Thyroid gland (tissue), 4 donors: ENCODE measurements around the gene KCNMA1. TPM values are rescaled to one million over a fixed set of nuclear protein-coding genes. Genes with fewer than 3 reads are reported as not detected.

Experiments
- DNase-seq, 2 donors: peaks; one replicate each; pipeline ENCODE4 v3.0.0-alpha.2; 2019
- H3K27ac ChIP-seq, 3 donors: fragments of 200-600 bp; sonication (generic); 1 replicate in 2 of 3; 2 replicates in 1 of 3; pipeline ENCODE4 v1.5.1; 2016 to 2019; ENCODE audit warnings: mild to moderate bottlenecking in 1 of 3, moderate library complexity in 1 of 3
- H3K27me3 ChIP-seq: fragments of 200-600 bp; sonication (generic); one replicate; pipeline ENCODE4 v1.5.1; 2019
- H3K36me3 ChIP-seq, 2 donors: fragments of 200-600 bp; sonication (generic); one replicate each; pipeline ENCODE4 v1.5.1; 2016 to 2019
- H3K4me1 ChIP-seq, 2 donors: fragments of 200-600 bp; sonication (generic); one replicate each; pipeline ENCODE4 v1.5.1; 2017 to 2019
- H3K4me3 ChIP-seq, 3 donors: fragments of 200-600 bp; sonication (generic); replicated peaks in 1 of 3; 1 replicate in 2 of 3; 2 replicates in 1 of 3; pipeline ENCODE4 v1.5.1; 2016; ENCODE audit warnings: mild to moderate bottlenecking in 1 of 3
- H3K9me3 ChIP-seq: fragments of 200-600 bp; sonication (generic); one replicate; pipeline ENCODE4 v1.5.1; 2017
- POLR2A ChIP-seq, 2 donors: fragments of 450-650 bp; IDR thresholded peaks; one replicate each; pipeline ENCODE4 v1.6.1; 2017; ENCODE audit warnings: antibody characterized with exemption in 2 of 2, mild to moderate bottlenecking in 2 of 2, moderate library complexity in 1 of 2
- WGBS, 2 donors: methylation state at CpG; one replicate each; pipeline ENCODE4 v1.1.5; 2017; 5-methylcytosine and 5-hydroxymethylcytosine counted together
- intact Hi-C: fragments of 100-400 bp; cut with DNase I; formaldehyde crosslinking; loops from one replicate; pipeline ENCODE4 v1.15.1; 2023
- total RNA-seq, 4 donors: library from RNA; depleted of rRNA; stranded (reverse); fragments of >200 nt; gene quantifications; one replicate each; pipeline ENCODE4 v1.2.3, GENCODE V29; 2016
- TF ChIP-seq, protein P1 (sequence below), 6 experiments: fragments of 200-600 bp in 3 of 6; fragments of 450-650 bp in 3 of 6; sonication (generic) in 3 of 6; IDR thresholded peaks; one replicate each; pipeline ENCODE4 v1.5.1; 2016 to 2019; ENCODE audit warnings: antibody characterized with exemption in 6 of 6, mild to moderate bottlenecking in 2 of 6, inconsistent platforms in 1 of 6, moderate library complexity in 1 of 6

KCNMA1 gene
- total RNA-seq, 4 donors from 2014 or later, result 2.5 to 5.1 (median 3.6) TPM

DNA sequence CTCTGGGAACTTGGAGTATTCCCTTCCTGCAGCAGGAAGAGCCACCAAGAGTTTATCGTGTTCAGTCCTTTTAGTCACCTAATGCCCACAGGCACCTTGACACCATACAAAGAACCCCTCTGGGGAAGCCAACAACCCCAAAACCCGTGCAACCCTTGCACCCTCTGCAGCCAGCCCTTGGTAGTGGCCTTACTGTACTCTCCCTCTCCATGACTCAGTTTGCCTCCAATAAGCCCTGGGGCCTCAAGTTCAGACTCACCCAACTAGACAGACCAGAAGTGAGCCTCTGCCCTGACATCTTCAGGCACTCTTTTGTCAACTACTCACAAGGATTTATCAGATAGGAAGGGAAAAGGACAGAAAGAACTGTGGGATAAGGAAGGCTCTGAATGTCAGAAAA, 30.9 kb downstream of the KCNMA1 start:
- no peaks in the 10 kb centered on the region for H3K9me3 ChIP-seq
- intact Hi-C loops, result no loop called here
- no peaks in the 10 kb centered on the region for H3K27me3 ChIP-seq
- 76 to 90% methylated on average over 2 of the region's 2 CpGs for WGBS, 2 donors
- H3K36me3 ChIP-seq, result no peaks in the 10 kb centered on the region
- no peak for DNase-seq
- H3K27ac ChIP-seq, result no peak overlapping the region
- no peak overlapping the region for H3K4me3 ChIP-seq
- H3K4me1 ChIP-seq, result no peaks in the 10 kb centered on the region
- no peak for TF ChIP-seq POLR2A (IDR thresholded peaks at IDR 0.05)
- TF ChIP-seq, protein P1, sequence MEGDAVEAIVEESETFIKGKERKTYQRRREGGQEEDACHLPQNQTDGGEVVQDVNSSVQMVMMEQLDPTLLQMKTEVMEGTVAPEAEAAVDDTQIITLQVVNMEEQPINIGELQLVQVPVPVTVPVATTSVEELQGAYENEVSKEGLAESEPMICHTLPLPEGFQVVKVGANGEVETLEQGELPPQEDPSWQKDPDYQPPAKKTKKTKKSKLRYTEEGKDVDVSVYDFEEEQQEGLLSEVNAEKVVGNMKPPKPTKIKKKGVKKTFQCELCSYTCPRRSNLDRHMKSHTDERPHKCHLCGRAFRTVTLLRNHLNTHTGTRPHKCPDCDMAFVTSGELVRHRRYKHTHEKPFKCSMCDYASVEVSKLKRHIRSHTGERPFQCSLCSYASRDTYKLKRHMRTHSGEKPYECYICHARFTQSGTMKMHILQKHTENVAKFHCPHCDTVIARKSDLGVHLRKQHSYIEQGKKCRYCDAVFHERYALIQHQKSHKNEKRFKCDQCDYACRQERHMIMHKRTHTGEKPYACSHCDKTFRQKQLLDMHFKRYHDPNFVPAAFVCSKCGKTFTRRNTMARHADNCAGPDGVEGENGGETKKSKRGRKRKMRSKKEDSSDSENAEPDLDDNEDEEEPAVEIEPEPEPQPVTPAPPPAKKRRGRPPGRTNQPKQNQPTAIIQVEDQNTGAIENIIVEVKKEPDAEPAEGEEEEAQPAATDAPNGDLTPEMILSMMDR (IDR thresholded peaks at IDR 0.05), result no peak

DNA sequence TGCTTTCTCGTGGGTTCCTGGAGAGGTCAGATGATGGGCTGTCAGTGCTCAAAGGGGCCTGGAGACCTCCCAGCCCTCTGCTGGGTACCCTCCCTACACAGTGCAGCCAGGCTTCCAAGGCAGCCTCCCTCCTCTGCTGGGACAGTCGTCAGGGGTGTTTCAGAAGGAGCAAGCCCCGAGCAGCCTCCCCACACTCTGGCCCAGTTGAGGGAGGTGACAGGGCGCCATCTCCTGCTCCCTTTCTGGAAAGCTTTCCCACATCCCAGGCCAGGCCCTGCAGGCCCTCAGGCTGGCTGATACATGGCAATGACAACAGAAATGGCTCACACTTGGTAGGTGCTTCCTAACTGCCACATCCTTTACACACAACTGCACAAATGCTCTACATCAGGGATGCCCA, 32.1 kb downstream of the KCNMA1 start:
- intact Hi-C loops, result no loop called here
- WGBS, 2 donors, result 45 to 88% methylated on average over 2 to 4 of the region's 4 CpGs
- H3K27ac ChIP-seq, result no peak overlapping the region
- H3K36me3 ChIP-seq, result no peaks in the 10 kb centered on the region
- TF ChIP-seq, protein P1 (IDR thresholded peaks at IDR 0.05), result no peak
- no peak for TF ChIP-seq POLR2A (IDR thresholded peaks at IDR 0.05)
- no peak overlapping the region for H3K4me3 ChIP-seq
- H3K9me3 ChIP-seq, result no peaks in the 10 kb centered on the region
- no peaks in the 10 kb centered on the region for H3K4me1 ChIP-seq
- no peak for DNase-seq
- H3K27me3 ChIP-seq, result no peaks in the 10 kb centered on the region

DNA sequence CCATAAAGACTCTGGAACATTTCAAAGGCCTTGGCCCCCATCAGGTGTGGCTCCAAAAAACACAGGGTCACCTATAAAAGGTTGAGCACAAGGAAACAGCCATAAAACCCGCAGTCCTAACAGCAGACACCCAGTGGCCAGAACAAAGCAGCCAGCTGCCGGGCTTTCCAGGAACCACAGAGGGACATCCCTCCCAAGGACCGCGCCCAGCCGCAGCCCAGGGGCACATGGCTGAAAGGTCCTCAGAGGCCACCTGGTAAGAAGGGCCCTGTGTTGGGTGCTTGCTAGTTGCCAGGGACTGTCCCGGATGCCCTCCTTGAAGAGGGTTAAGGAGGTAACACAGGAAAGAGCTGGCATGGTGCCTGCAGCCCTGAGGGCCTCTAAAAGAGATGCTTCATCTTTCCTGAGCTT, 32.7 kb downstream of the KCNMA1 start:
- Histone ChIP-seq H3K36me3 (no peaks in the 10 kb centered on the region), H3K27me3 (no peaks in the 10 kb centered on the region), H3K4me3 (no peak overlapping the region), H3K9me3 (no peaks in the 10 kb centered on the region), H3K4me1 (no peaks in the 10 kb centered on the region), H3K27ac (no peak overlapping the region)
- 76 to 79% methylated on average over 2 to 6 of the region's 6 CpGs for WGBS, 2 donors
- intact Hi-C loops, result no loop called here
- no peak for TF ChIP-seq POLR2A (IDR thresholded peaks at IDR 0.05)
- TF ChIP-seq, protein P1 (IDR thresholded peaks at IDR 0.05), result no peak
- no peak for DNase-seq

DNA sequence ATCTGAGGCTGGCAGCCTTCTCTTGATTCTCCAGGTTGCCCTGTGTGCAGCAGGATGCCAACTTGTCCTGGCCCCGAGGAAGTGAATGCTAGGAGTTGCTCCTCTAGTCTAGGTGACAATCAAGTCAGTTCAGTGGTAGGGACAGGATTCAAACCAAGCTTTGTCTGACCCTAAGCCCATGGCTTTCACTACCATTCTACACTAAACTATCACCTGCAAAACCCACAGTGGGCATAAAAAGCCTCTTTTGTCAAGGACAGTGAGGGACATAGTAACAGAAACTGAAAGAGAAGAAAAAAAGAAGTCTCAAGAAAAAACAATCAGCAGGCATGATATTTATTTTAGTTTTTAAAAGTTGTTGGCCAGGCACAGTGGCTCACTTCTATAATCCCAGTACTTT, 33.5 kb downstream of the KCNMA1 start:
- 80 to 91% methylated on average over 1 of the region's 1 CpG for WGBS, 2 donors
- no peak for DNase-seq
- no peak overlapping the region for H3K27ac ChIP-seq
- H3K36me3 ChIP-seq, result no peaks in the 10 kb centered on the region
- no peak overlapping the region for H3K4me3 ChIP-seq
- H3K4me1 ChIP-seq, result no peaks in the 10 kb centered on the region
- TF ChIP-seq, protein P1 (IDR thresholded peaks at IDR 0.05), result no peak
- TF ChIP-seq POLR2A (IDR thresholded peaks at IDR 0.05), result no peak
- no peaks in the 10 kb centered on the region for H3K27me3 ChIP-seq
- no peaks in the 10 kb centered on the region for H3K9me3 ChIP-seq
- intact Hi-C loops, result no loop called here

DNA sequence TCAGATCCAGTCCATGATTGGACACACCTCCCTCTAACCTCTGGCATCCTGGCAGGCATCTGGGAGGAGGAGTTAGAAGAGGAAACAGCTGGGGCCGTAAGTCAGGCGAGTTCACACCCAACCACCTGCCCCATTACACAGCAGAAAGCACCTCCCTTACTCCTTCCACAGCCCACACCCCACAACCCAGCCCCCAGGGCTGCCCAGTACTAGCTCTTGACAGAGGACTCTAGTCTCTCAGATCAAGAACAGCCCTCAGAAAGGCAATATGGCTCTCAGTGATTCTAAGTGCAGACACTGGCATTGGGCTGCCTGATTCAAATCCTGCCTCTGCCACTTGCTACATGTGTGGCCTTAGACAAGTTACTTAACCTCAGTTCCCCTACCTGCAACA, 34.1 kb downstream of the KCNMA1 start:
- Histone ChIP-seq H3K9me3 (no peaks in the 10 kb centered on the region), H3K27ac (no peak overlapping the region), H3K36me3 (no peaks in the 10 kb centered on the region), H3K4me3 (no peak overlapping the region), H3K4me1 (no peaks in the 10 kb centered on the region), H3K27me3 (no peaks in the 10 kb centered on the region)
- 60% methylated on average over 2 of the region's 2 CpGs; no CpG with 5 or more reads in 1 of the 2 donors for WGBS, 2 donors
- TF ChIP-seq POLR2A (IDR thresholded peaks at IDR 0.05), result no peak
- TF ChIP-seq, protein P1 (IDR thresholded peaks at IDR 0.05), result no peak
- DNase-seq, result no peak
- intact Hi-C loops, result no loop called here
